NT2/D1 (cell line): Measurements from ENCODE around the gene GTF2F2.

Experiments used
- SUZ12 ChIP-seq: IDR thresholded peaks from 2 replicates; pipeline ENCODE4 v1.6.1; 2011; ENCODE audit not compliant: insufficient read length, insufficient read depth; ENCODE audit errors: extremely low read depth
- YY1 ChIP-seq: IDR thresholded peaks from 2 replicates; pipeline ENCODE4 v1.6.1; 2011; ENCODE audit not compliant: insufficient read length, insufficient read depth

GRCh38 chr13:45120967-45121831, 889 bp downstream of the GTF2F2 start:
- TF ChIP-seq YY1 (no peak), SUZ12 (no peak)
